ENCODE results near the gene LRRC53. TPM values are rescaled to one million over a fixed set of nuclear protein-coding genes. Genes with fewer than 3 reads are reported as not detected.

The LRRC53 gene
- total and polyA plus RNA-seq, 2 of the 8 experiments (the other 6 are each of a cell fraction or from before 2014, with no cell fraction given) = not detected

GRCh38 chr1:74474585-74474984 lies 37.8 kb downstream of the LRRC53 start (continued):
- TF ChIP-seq SP2 (IDR thresholded peaks at IDR 0.05; ENCODE audit: low read length) = no peak
- TF ChIP-seq HDAC6 (IDR thresholded peaks at IDR 0.05; ENCODE audit: low read depth, low read length) = no peak
- no peak for TF ChIP-seq POLR2A (IDR thresholded peaks at IDR 0.05; ENCODE audit: control extremely low read depth in 1 of 2, low read depth in 2 of 2, low read length in 2 of 2)
- no peak for TF ChIP-seq EP300 (IDR thresholded peaks at IDR 0.05; ENCODE audit: borderline replicate concordance in 1 of 2, low read depth in 2 of 2, low read length in 2 of 2)
- TF ChIP-seq KDM1A (IDR thresholded peaks at IDR 0.05; ENCODE audit: borderline replicate concordance, low read length) = no peak
- TF ChIP-seq, protein P1, sequence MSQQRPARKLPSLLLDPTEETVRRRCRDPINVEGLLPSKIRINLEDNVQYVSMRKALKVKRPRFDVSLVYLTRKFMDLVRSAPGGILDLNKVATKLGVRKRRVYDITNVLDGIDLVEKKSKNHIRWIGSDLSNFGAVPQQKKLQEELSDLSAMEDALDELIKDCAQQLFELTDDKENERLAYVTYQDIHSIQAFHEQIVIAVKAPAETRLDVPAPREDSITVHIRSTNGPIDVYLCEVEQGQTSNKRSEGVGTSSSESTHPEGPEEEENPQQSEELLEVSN (IDR thresholded peaks at IDR 0.05) = no peak

Data from H1 (cell line).